NCI-H2196 treated with DMSO at 0.1 percent for 48 hours (cell line): ENCODE measurements around the gene SLC18A3.

ENCODE experiments used
- DNase-seq: peaks from one replicate; lab custom pipeline; 2025; ENCODE audit not compliant: unreplicated experiment; lab: John Stamatoyannopoulos, UW

The SLC18A3 gene

DNA sequence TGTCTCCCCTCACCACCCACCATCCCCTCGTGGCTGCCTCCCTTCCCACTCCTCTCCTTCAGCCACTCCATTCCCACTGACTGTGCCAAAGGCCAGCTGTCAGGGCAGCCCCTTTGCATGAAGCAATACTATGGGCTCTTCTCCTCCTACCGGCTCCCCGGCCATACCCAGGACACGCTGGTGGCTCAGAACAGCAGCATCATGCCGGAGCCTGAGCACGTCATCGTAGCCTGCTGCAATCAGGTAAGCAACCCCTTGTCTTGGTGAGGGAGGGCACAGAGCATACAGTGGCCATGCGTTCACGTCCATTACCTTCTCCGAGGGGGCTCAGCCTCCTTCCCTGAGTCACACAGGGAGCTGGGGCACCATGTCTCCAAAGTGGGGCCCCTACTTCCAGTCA is 15.3 kb downstream of the SLC18A3 start:
- DNase-seq = no peak

DNA sequence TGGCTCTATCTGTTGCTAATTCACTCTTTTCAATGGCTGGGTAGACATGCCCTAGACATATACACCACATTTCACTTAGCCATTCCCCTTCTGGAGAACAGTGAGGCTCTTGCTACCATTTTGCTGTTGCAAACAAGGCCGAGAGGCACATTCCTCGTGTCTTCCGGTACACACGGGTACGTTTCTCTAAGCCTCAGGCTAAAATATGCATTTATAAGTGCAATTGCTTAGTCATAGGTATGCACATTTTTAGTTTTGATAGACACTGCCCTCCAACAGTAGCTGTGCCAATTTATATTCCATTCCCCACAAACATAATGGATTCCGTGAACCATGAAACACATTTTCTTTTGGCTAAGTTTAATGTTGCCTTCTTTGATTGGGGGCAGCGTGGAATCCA is 16.9 kb downstream of the SLC18A3 start:
- no peak for DNase-seq

DNA sequence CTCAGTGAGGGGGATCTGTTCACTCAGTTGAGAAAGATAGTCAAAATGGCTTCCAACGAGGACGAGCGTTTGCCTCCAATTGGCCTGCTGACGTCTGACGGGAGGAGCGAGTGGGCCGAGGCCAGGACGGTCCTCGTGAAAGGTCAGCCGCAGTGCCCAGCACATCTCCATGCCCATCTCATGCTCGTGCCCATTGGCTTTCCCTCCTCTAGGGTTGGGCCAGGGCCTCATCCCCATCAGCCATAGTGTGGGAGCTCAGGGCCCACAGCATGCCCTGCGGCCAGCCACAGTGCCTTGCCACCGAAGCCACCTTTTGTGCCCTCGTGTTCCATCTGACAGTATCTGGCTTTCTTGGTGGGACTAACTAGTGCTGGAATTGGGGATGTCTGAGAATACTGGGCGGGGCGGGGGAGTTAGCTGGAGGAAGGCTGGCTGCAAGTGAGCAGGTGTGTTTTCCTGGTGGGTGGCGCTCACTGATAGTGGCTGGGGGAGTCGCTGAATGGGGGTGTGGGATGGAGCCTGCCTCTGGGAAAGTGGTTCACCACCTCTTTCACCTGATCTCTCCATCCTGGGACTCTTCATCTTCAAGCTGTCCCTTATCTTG is 17.6 kb downstream of the SLC18A3 start:
- no peak for DNase-seq

DNA sequence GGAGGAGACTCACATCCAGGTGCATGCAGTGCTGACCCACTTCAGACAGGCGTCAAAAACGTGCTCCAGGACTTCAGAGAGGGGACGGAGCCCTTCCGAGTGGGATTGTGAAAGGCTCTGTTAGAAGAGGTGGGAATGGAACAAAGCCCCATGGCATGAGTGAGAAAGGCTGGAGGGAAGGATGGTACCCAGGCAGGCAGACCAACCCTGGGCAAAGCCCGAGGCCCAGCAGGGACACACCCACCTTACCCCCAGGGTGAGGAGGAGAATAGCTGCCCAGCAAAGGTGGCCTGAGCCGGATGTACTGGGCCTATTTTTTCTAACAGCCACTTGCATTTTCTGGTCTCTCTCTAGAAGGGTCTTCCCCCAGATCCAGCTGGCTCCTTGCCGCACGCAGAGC is 18.5 kb downstream of the SLC18A3 start:
- no peak for DNase-seq

GRCh38 chr10:49629431-49629881 is 19.3 kb downstream of the SLC18A3 start:
- DNase-seq = no peak

DNA sequence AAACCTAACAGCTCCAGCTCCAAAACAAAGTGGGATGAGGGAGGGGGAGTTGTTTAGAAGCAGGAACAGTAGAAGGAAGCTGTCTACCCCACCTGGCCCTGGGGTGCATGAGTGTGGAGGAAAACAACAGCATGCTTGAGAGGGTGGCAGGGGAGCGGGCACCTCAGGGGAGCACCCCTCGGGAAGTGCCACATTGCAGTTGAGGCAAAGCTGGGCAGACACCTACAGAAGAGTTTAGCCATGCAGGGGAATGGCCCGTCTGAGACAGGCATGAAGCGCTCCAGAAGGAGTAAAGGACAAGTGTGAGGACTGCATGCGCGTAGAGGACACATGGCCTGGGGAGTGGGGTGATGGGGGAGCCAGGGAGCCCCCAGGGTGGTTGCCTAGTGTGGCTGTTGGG is 21.9 kb downstream of the SLC18A3 start:
- DNase-seq = no peak

- no peak for DNase-seq
Measured at GRCh38 chr10:49632406-49633317, 22.6 kb downstream of the SLC18A3 start.

DNA sequence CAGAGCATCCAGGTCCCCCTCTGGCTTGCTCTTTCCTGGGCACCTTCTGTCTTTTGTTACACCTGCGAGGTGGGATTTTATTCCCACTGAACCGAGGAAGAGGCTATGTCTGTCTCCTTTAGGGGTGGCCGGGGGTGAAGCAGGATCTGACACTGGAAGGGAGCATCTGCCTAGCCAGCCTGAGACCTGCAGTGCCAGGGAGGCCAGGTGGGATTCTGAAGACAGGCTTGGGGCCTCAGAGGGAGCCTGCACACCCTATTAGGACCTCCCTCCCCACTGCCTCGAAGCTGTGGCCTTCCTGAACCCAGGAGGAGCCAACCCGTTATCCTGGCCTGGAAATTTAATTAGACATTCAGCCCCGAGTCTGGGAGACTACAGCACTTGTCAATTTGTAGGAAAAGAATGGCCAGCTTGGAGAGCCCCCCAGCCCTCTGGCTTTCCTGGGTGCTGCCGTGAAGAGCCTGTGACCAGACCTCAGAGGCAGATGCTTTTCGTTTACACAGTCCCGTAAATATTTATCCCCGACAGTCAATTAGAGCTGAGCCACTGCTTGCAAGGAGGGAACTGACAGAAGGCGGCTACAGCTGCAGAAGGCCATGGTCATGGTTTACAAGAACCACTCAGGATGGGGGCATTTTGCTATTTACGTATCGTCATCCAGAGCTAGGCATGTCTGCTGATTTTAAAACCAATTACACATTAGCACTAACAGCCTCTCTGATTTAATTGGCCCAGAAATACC is 23.4 kb downstream of the SLC18A3 start:
- DNase-seq = no peak

- DNase-seq = no peak
Measured at GRCh38 chr10:49634069-49634660, 24.1 kb downstream of the SLC18A3 start.

- DNase-seq = no peak
Measured at GRCh38 chr10:49642311-49642710, 32.2 kb downstream of the SLC18A3 start.

DNA sequence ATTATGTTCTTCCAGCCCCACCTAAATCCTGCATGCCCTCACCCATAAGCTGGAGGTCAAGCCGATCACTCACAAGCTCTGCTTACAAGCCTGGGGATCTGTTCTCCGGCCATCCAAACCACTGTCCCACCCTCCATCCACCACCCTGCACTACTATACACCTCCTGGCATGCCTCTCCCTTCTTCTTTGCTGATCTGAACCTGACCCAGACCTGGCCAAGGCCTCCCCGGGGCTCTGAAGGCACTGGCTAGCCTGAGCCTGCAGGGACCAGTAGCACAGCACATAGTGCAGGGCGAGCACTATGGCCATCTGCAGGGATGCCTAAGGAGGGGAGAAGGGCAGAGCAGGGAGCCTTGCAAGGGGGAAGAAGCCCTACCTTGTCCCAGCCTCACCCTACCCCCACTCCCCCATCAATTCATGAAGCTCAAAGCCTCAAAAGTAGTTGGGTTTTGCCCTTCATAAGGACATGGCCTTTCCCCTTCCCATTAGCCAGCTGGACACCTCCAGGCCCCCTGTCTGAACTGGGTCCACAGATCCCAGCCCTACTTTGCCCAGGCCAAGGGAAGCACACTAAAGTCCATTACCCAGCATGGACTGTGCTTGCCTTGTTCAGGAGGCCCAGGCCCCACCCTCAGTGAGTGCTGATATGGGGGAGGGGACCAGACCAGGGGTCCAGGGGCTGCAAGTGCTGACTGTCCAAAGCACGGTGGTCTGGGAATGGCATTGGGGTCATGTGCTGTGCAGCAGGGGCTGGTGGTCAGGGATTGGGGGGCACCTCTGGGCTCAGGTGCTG is 33.3 kb downstream of the SLC18A3 start:
- no peak for DNase-seq

DNA sequence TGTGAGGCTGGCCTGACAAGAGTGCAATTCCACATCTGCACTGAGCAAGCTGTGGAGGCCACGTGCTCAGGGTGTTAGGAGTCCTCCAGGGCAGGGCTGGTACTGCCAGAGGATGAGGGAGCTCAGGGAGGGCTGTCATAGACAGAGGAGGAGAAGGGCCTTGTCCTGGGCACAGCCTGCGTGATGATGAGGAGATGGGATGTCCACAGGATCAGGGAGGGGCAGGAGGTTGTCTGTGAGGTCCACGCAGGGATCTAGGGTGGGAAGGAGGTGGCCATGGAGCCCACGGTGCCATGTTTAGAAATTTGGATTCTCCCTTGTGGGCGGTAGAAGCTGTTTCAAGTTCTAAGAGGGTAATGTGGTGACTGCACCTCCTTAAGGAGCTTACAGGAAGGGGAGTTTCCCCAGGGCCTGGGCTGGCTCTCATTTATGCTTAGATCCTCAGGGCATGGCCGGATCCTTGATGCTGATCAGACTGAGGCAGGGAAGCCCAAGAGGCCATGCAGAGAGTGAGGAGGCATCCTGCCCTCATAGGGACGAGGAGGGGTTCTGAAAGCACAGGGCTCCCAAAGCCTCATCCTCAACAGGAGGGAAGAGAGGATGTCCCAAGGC is 34.0 kb downstream of the SLC18A3 start:
- DNase-seq = no peak

DNA sequence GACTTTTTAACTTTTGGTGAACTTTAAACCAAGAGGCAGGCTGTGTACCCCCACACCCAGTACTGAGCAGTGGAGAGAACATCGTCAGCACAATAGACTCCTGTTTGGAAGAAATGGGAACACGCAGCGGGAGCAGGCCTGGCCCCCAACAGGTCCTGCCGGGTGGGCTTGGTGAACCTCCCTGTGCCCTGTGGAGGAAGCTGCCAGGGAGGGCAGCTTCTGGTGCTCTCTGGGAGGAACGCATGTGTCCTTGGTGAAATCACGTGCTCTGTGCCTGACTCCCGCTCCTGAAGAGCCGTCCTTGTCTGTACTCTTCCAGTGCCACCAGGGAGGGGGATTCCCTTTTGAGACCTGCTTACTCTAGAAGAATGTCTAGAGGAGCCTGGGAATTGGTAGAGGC is 35.3 kb downstream of the SLC18A3 start:
- DNase-seq = no peak

DNA sequence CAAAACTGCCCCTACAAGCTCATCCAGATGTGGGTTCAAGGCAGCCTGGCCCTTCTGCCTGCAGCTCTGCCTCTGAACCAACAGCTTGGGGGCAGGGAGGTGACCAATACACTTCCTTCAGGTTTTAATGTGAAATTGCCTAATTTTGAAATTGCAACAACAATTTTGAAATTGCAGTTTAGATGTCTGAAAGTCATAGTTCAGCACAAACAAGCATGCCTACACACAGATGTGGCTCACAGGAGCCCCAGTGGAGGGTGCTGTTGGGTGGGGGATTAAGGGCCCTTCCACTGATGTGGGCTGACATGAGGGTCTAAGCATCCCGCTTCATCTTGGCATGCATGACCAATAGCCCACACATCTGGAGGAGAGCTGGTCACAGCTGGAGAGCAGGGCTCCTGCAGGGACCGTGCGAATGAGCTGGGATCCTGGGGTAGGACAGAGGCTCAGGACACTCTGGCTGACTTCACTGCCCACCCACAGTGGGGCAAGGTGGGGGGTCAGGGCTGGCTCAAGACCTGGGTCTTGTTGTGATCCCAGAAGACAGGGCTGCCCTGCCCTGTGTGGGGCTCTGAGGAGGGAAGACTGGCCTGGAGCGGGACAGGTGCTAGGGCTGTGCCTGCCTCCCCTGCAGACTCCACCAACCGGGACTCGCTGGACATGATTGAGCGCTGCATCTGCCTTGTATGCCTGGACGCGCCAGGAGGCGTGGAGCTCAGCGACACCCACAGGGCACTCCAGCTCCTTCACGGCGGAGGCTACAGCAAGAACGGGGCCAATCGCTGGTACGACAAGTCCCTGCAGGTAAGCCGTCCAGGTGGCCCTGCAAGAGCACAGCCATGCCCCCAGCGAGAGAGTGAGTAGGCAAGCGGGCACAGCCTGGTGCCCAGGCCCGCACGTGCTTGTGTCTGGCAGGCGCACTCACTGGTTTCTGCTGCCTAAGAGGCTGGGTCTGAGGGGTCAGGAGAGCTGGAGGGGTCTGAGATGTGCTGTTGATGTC is 36.1 kb downstream of the SLC18A3 start:
- no peak for DNase-seq

DNA sequence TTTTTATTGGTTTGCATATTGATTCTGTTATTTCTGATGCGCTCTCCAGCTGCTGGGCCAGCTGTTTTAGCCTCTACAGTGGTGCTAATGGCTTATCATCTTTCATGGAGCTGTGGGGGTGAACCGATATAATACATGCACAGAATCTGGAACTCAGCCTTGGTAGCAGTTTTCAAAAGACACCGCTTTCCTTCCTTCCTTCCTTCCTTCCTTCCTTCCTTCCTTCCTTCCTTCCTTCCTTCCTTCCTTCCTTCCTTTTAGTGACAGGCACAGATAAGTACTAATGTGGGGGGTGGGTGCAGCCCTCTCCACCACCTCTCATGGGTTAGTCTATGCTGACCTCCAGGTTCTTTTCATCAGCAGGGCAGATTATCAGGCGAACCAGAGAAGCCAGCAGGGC is 37.4 kb downstream of the SLC18A3 start:
- DNase-seq = no peak

GRCh38 chr10:49647985-49648795 is 38.1 kb downstream of the SLC18A3 start:
- DNase-seq = no peak

DNA sequence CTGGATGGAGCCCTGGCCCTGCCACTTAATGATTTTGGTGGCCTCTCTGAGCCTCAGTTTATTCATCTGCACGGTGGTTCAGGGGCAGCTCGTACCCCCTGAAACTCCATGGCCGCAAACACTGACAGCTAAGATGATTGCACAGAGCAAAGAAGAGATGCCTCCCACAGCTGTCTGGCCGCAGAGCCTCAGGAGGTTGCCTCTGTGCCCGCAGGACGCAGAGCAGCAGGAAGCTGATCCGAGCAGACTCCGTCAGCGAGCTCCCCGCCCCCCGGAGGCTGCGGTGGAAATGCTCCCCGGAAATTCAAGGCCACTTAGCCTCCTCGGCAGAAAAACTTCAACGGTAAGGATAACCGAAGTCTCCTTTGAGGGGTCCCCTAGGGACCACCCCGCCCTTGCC is 39.2 kb downstream of the SLC18A3 start:
- DNase-seq = no peak
